SK-N-SH treated with all-trans-retinoic acid at 6 μM for 48 hours (cell line): ENCODE data around the gene AEBP2.

Experiments used
- ARNTL ChIP-seq: fragments of 450-650 bp; formaldehyde crosslinking; IDR thresholded peaks from 2 replicates; pipeline ENCODE4 v1.5.0; 2020; ENCODE audit warnings: low read depth, mild to moderate bottlenecking, moderate library complexity, borderline replicate concordance
- CREB5 ChIP-seq: fragments of 250-450 bp; sonication (Bioruptor Pico); IDR thresholded peaks from 2 replicates; pipeline ENCODE4 v1.5.1; 2020; ENCODE audit warnings: low read depth, mild to moderate bottlenecking, moderate library complexity
- CSDC2 ChIP-seq: fragments of 250-450 bp; sonication (Bioruptor Pico); IDR thresholded peaks from 2 replicates; pipeline ENCODE4 v1.5.0; 2020; ENCODE audit warnings: mild to moderate bottlenecking, moderate library complexity
- ESRRG ChIP-seq: fragments of 250-450 bp; sonication (Bioruptor Pico); IDR thresholded peaks from 2 replicates; pipeline ENCODE4 v1.6.1; 2021; ENCODE audit warnings: mild to moderate bottlenecking
- PPARA ChIP-seq: fragments of 250-450 bp; sonication (Bioruptor Pico); IDR thresholded peaks from 2 replicates; pipeline ENCODE4 v1.5.0; 2020; ENCODE audit warnings: mild to moderate bottlenecking, borderline replicate concordance
- RARB ChIP-seq: fragments of 250-450 bp; sonication (Bioruptor Pico); IDR thresholded peaks from 2 replicates; pipeline ENCODE4 v1.8.0; 2021; ENCODE audit warnings: mild to moderate bottlenecking, moderate library complexity
- TSHZ2 ChIP-seq: fragments of 250-450 bp; sonication (Bioruptor Pico); IDR thresholded peaks from 2 replicates; pipeline ENCODE4 v1.5.0; 2020; ENCODE audit warnings: mild to moderate bottlenecking, moderate library complexity
- ZC3H10 ChIP-seq: fragments of 250-450 bp; sonication (Bioruptor Pico); IDR thresholded peaks from 2 replicates; pipeline ENCODE4 v1.5.1; 2021; ENCODE audit warnings: mild to moderate bottlenecking, moderate library complexity
- ZFP3 ChIP-seq: fragments of 250-450 bp; sonication (Bioruptor Pico); IDR thresholded peaks from 2 replicates; pipeline ENCODE4 v1.5.0; 2020; ENCODE audit warnings: mild to moderate bottlenecking, moderate library complexity
- ZFP30 ChIP-seq: fragments of 450-650 bp; formaldehyde crosslinking; IDR thresholded peaks from 2 replicates; pipeline ENCODE4 v1.5.0; 2022; ENCODE audit warnings: mild to moderate bottlenecking, moderate library complexity
- ZNF8 ChIP-seq: fragments of 450-650 bp; formaldehyde crosslinking; IDR thresholded peaks from 2 replicates; pipeline ENCODE4 v1.5.0; 2020; ENCODE audit warnings: mild to moderate bottlenecking, moderate library complexity
- TF ChIP-seq, protein P1 (sequence below): fragments of 250-450 bp; sonication (Bioruptor Pico); IDR thresholded peaks from 2 replicates; pipeline ENCODE4 v1.8.0; 2020; ENCODE audit warnings: mild to moderate bottlenecking, moderate library complexity, borderline replicate concordance

DNA sequence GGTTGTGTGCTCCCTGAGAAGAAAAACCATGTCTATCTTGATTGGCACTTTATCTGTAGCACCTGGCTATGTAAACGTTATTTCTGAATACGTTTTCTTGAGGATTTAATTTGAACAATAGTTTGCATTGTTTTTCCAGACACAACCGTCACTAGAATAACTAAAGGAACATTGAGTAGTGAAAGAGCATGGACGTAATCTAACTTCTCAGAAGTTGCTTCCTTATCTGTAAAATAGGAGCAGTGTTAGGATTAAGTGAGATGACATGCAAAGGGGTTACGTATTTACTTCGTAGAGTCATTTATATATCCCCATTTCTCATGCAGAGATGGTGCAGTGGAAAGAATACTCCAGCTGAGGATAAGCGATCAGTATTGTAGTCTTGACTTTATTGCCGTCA lies 8.1 kb downstream of the AEBP2 start:
- no peak for TF ChIP-seq ZNF8
- no peak for TF ChIP-seq RARB
- no peak for TF ChIP-seq ARNTL (CRISPR knock-in tag)
- TF ChIP-seq PPARA (CRISPR knock-in tag) = no peak
- TF ChIP-seq TSHZ2 (CRISPR knock-in tag) = no peak
- TF ChIP-seq CREB5 (CRISPR knock-in tag) = no peak
- no peak for TF ChIP-seq ESRRG (CRISPR knock-in tag)
- TF ChIP-seq CSDC2 (CRISPR knock-in tag) = no peak
- TF ChIP-seq ZFP30 (CRISPR knock-in tag) = no peak
- TF ChIP-seq ZFP3 (CRISPR knock-in tag) = no peak
- no peak for TF ChIP-seq ZC3H10
- TF ChIP-seq, protein P1, sequence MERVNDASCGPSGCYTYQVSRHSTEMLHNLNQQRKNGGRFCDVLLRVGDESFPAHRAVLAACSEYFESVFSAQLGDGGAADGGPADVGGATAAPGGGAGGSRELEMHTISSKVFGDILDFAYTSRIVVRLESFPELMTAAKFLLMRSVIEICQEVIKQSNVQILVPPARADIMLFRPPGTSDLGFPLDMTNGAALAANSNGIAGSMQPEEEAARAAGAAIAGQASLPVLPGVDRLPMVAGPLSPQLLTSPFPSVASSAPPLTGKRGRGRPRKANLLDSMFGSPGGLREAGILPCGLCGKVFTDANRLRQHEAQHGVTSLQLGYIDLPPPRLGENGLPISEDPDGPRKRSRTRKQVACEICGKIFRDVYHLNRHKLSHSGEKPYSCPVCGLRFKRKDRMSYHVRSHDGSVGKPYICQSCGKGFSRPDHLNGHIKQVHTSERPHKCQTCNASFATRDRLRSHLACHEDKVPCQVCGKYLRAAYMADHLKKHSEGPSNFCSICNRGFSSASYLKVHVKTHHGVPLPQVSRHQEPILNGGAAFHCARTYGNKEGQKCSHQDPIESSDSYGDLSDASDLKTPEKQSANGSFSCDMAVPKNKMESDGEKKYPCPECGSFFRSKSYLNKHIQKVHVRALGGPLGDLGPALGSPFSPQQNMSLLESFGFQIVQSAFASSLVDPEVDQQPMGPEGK (CRISPR knock-in tag) = no peak
